A673 (cell line): ENCODE data around the gene FCGR2B.

Experiments used
- CTCF ChIP-seq: fragments of 300-800, 200-600 bp; sonication (generic); conservative IDR thresholded peaks from 2 replicates; pipeline ENCODE4 v1.5.1; 2017; ENCODE audit warnings: low read depth, mild to moderate bottlenecking, antibody characterized with exemption, low read length, moderate library complexity, mixed read lengths
- EZH2 ChIP-seq: fragments of 200-600 bp; sonication (generic); IDR thresholded peaks from 2 replicates; pipeline ENCODE4 v1.6.1; 2017; ENCODE audit warnings: borderline replicate concordance, low read depth, mild to moderate bottlenecking, mixed read lengths, antibody characterized with exemption, low read length; ENCODE audit not compliant: poor library complexity, severe bottlenecking

- TF ChIP-seq CTCF (no peak), EZH2 (no peak)
Observed at GRCh38 chr1:161710560-161710959, 47.6 kb downstream of the FCGR2B start.
